Keratinocyte (primary cell): ENCODE results near the gene SETX. TPM values are rescaled to one million over a fixed set of nuclear protein-coding genes. Genes with fewer than 3 reads are reported as not detected.

Source experiments
- DNase-seq: peaks from one replicate; pipeline ENCODE4 v3.0.0-alpha.2; 2011; ENCODE audit warnings: low read depth, missing footprints, low spot score
- FAIRE-seq: peaks from 2 replicates; lab custom pipeline; 2011; peaks lifted over from hg19 to GRCh38; lab: Jason Lieb, UNC
- H2AFZ ChIP-seq: 2 replicates; pipeline ENCODE4 v1.6.0; 2012; ENCODE audit warnings: low read length, control low read depth, inconsistent platforms; ENCODE audit not compliant: control insufficient read depth
- H3K27ac ChIP-seq: 2 replicates; pipeline ENCODE4 v1.5.1; 2011; ENCODE audit warnings: low read length; ENCODE audit not compliant: control insufficient read depth, insufficient read depth
- H3K27me3 ChIP-seq: 3 replicates; pipeline ENCODE4 v1.6.0; 2011; ENCODE audit warnings: low read length; ENCODE audit not compliant: control insufficient read depth, insufficient read depth; ENCODE audit errors: extremely low read depth
- H3K36me3 ChIP-seq, 2 experiments: 2 replicates in 1 of 2; 3 replicates in 1 of 2; pipeline ENCODE4 v1.5.1; 2011; ENCODE audit warnings: low read length in 2 of 2, mild to moderate bottlenecking in 1 of 2; ENCODE audit not compliant: control insufficient read depth in 2 of 2, insufficient read depth in 2 of 2; ENCODE audit errors: extremely low read depth in 1 of 2
- H3K4me1 ChIP-seq: 3 replicates; pipeline ENCODE4 v1.5.1; 2011; ENCODE audit warnings: low read length; ENCODE audit not compliant: control insufficient read depth, insufficient read depth; ENCODE audit errors: extremely low read depth
- H3K4me2 ChIP-seq: 3 replicates; pipeline ENCODE4 v1.6.0; 2011; ENCODE audit warnings: low read depth, low read length; ENCODE audit not compliant: control insufficient read depth, insufficient read depth; ENCODE audit errors: extremely low read depth
- H3K4me3 ChIP-seq, 3 experiments: fragments of 200-600 bp in 1 of 3; sonication (generic) in 1 of 3; 2 replicates in 2 of 3; 3 replicates in 1 of 3; pipeline ENCODE4 v1.5.1; 2011 to 2016; ENCODE audit warnings: low read length in 3 of 3, mild to moderate bottlenecking in 3 of 3, control low read depth in 2 of 3, inconsistent platforms in 1 of 3, low read depth in 1 of 3, mixed read lengths in 1 of 3, mixed run types in 1 of 3, moderate library complexity in 1 of 3; ENCODE audit not compliant: control insufficient read depth in 2 of 3, insufficient read depth in 2 of 3; ENCODE audit errors: extremely low read depth in 1 of 3
- H3K79me2 ChIP-seq: 2 replicates; pipeline ENCODE4 v1.6.0; 2012; ENCODE audit warnings: low read length; ENCODE audit not compliant: control insufficient read depth, insufficient read depth
- H3K9ac ChIP-seq: 3 replicates; pipeline ENCODE4 v1.6.0; 2011; ENCODE audit warnings: low read length; ENCODE audit not compliant: control insufficient read depth, insufficient read depth; ENCODE audit errors: extremely low read depth
- H3K9me1 ChIP-seq: 3 replicates; pipeline ENCODE4 v1.6.0; 2011; ENCODE audit warnings: low read length; ENCODE audit not compliant: control insufficient read depth, insufficient read depth; ENCODE audit errors: extremely low read depth
- H3K9me3 ChIP-seq: 2 replicates; pipeline ENCODE4 v1.5.1; 2012; ENCODE audit warnings: low read depth, low read length; ENCODE audit not compliant: control insufficient read depth
- H4K20me1 ChIP-seq: 3 replicates; pipeline ENCODE4 v1.6.0; 2011; ENCODE audit warnings: low read length; ENCODE audit not compliant: control insufficient read depth, insufficient read depth; ENCODE audit errors: extremely low read depth
- CTCF ChIP-seq, 3 experiments: IDR thresholded peaks in 1 of 3; conservative IDR thresholded peaks in 1 of 3; optimal IDR thresholded peaks in 1 of 3; 2 replicates in 2 of 3; 3 replicates in 1 of 3; pipeline versions ENCODE3 to v1.5.1; 2011; ENCODE audit warnings: low read length in 3 of 3, mild to moderate bottlenecking in 3 of 3, moderate library complexity in 2 of 3, control low read depth in 1 of 3, inconsistent platforms in 1 of 3; ENCODE audit not compliant: insufficient read depth in 2 of 3; ENCODE audit errors: extremely low read depth in 1 of 3
- EZH2 ChIP-seq: IDR thresholded peaks from one replicate; pipeline ENCODE4 v1.6.1; 2012; ENCODE audit warnings: inconsistent platforms, mild to moderate bottlenecking, low read length, moderate library complexity
- dilution Hi-C: fragments of 300-500 bp; cut with MboI; formaldehyde crosslinking; loops from one replicate; pipeline ENCODE4 v1.7.0; 2020; ENCODE audit warnings: low sequenced_read_pairs; ENCODE audit not compliant: extremely low pct_ligation_motif_present
- polyA plus RNA-seq, 5 experiments: library from polyadenylated mRNA; depleted of rRNA in 3 of 5; stranded (reverse) in 3 of 5; stranded (forward) in 1 of 5; unstranded in 1 of 5; fragments of >200 nt; gene quantifications; 1 replicate in 1 of 5; 2 replicates in 3 of 5; 3 replicates in 1 of 5; pipeline versions ENCODE4 v1.2.1 to v1.2.3, GENCODE V29; 2011 to 2012; ENCODE audit warnings: missing spikeins in 2 of 5, low read depth in 1 of 5, low replicate concordance in 1 of 5

SETX gene
- polyA plus RNA-seq, 1 donor (not counting 4 experiments of a cell fraction or from before 2014, with no cell fraction given) = 23.8 TPM

GRCh38 chr9:132228062-132228461 is 126.7 kb downstream of the SETX start:
- Histone ChIP-seq H3K36me3 (no peaks in the 10 kb centered on the region), H3K9me1 (no peaks in the 10 kb centered on the region), H3K9me3 (no peaks in the 10 kb centered on the region), H2AFZ (no peak overlapping the region), H3K9ac (no peak overlapping the region), H3K27ac (no peak overlapping the region), H3K27me3 (peaks cover 40% of the 10 kb centered on the region), H3K4me1 (no peaks in the 10 kb centered on the region), H3K79me2 (no peaks in the 10 kb centered on the region), H3K4me2 (no peak overlapping the region), H3K4me3 (no peak overlapping the region), H4K20me1 (no peaks in the 10 kb centered on the region)
- DNase-seq = no peak
- no peak for FAIRE-seq
- TF ChIP-seq CTCF (optimal IDR thresholded peaks at IDR 0.05 in 1 of 3, IDR thresholded peaks at IDR 0.05 in 1 of 3, conservative IDR thresholded peaks at IDR 0.05 in 1 of 3; ENCODE audit: extremely low read depth in 1 of 3, insufficient read depth in 2 of 3, low read length in 3 of 3) (no peak), EZH2 (no peak)
- dilution Hi-C loops = no loop called here

- H3K36me3 ChIP-seq = no peaks in the 10 kb centered on the region
- H3K27me3 ChIP-seq = peaks cover 44% of the 10 kb centered on the region
- no peak overlapping the region for H3K9ac ChIP-seq
- DNase-seq (no peak), FAIRE-seq (no peak)
- H3K9me1 ChIP-seq = no peaks in the 10 kb centered on the region
- no peaks in the 10 kb centered on the region for H4K20me1 ChIP-seq
- H3K4me3 ChIP-seq = no peak overlapping the region
- H3K9me3 ChIP-seq = no peaks in the 10 kb centered on the region
- H3K79me2 ChIP-seq = no peaks in the 10 kb centered on the region
- H3K27ac ChIP-seq = no peak overlapping the region
- no peak overlapping the region for H3K4me2 ChIP-seq
- TF ChIP-seq CTCF (optimal IDR thresholded peaks at IDR 0.05 in 1 of 3, IDR thresholded peaks at IDR 0.05 in 1 of 3, conservative IDR thresholded peaks at IDR 0.05 in 1 of 3; ENCODE audit: extremely low read depth in 1 of 3, insufficient read depth in 2 of 3, low read length in 3 of 3) (no peak), EZH2 (no peak)
- dilution Hi-C loops = no loop called here
- H2AFZ ChIP-seq = no peak overlapping the region
- no peaks in the 10 kb centered on the region for H3K4me1 ChIP-seq
These were observed 128.0 kb downstream of the SETX start for GRCh38 chr9:132226571-132227430.
